OCI-LY3 (cell line): ENCODE measurements around the gene COL26A1.
"Not testable (repeated sequence)": the region's sequence is repeated elsewhere in the genome, so short reads cannot be mapped to it uniquely, and the experiment has no call there.

Experiments
- EZH2phosphoT487 ChIP-seq: fragments of 200-600 bp; shearing (Covaris generic); IDR thresholded peaks from 2 replicates; pipeline ENCODE4 v1.6.1; 2018; ENCODE audit warnings: antibody characterized with exemption, mixed run types, low read depth
- TF ChIP-seq, protein P1 (sequence below): fragments of 200-600, 300-600 bp; sonication (generic); IDR thresholded peaks from 2 replicates; pipeline ENCODE4 v1.5.1; 2014; ENCODE audit warnings: antibody characterized with exemption, low read length, low read depth

DNA sequence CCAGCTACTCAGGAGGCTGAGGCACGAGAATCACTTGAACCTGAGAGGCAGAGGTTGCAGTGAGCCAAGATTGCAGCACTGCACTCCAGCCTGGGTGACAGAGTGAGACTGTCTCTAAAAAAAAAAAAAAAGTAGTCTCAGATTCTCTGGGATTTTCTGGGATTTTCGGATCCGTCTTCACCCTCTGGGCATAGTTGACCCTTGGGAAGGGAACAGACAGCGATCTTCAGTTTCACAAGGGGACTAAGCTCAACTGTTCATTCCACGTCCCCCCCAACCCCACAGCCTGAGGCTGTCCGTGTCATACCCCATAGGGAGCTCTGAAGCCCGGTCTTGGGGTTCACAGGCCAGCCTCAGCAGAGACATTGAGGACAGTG is 123.4 kb downstream of the COL26A1 start:
- TF ChIP-seq, protein P1, sequence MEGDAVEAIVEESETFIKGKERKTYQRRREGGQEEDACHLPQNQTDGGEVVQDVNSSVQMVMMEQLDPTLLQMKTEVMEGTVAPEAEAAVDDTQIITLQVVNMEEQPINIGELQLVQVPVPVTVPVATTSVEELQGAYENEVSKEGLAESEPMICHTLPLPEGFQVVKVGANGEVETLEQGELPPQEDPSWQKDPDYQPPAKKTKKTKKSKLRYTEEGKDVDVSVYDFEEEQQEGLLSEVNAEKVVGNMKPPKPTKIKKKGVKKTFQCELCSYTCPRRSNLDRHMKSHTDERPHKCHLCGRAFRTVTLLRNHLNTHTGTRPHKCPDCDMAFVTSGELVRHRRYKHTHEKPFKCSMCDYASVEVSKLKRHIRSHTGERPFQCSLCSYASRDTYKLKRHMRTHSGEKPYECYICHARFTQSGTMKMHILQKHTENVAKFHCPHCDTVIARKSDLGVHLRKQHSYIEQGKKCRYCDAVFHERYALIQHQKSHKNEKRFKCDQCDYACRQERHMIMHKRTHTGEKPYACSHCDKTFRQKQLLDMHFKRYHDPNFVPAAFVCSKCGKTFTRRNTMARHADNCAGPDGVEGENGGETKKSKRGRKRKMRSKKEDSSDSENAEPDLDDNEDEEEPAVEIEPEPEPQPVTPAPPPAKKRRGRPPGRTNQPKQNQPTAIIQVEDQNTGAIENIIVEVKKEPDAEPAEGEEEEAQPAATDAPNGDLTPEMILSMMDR = not testable (repeated sequence)
- TF ChIP-seq EZH2phosphoT487 = not testable (repeated sequence)
